NK-92 treated with Interleukin-12 subunit alpha and Interleukin-12 subunit beta, amount 100 ng/mL, for 24 hours (cell line): ENCODE data around the gene CHCHD10.
"Not testable (repeated sequence)": the region's sequence is repeated elsewhere in the genome, so short reads cannot be mapped to it uniquely, and the experiment has no call there.

Experiments used
- DNase-seq: peaks from one replicate; lab custom pipeline; 2025; lab: John Stamatoyannopoulos, UW

CHCHD10 gene

GRCh38 chr22:23750367-23750713 is 17.4 kb downstream of the CHCHD10 start:
- no peak for DNase-seq

DNA sequence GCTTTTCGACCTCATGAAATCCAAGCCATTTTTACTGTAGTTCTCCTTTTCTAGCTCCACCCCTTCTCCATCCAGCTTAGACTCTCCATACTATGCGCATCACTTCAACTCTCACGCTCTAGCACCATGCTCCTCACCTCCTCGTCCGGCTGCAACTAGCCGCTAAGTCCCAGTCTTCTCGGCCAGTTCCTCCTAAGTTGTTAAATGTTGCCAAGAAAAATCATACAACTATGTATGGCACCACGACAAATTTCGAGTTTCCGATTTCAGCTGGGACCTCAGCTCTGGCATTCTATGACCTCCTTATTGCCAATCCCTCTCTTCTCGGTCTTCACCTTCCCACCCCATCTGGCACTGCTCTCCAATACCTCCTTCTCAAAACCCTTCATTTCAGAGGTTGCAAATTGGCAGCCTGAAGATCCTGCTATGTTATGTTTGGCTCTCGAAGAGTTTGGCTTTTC is 17.9 kb downstream of the CHCHD10 start:
- DNase-seq, result no peak

DNA sequence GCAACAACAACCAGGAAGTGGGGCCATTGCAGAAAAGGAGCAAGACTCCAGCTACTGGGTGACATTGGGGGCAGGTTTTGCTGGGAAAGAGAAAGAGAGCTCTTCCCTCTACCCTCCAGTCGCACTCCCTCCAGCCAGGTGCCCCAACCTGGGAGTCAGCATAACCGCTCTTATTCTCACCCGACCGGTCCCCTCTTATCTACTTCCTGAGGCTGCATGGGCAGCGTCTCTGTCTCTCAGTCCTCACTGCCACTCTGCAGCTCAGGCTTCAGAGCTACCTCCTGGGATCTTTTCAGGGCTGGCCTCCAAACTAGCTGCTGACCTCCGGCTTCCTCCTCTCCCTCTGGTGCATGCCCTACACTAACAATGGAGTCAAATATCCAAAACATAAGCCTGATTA is 22.0 kb downstream of the CHCHD10 start:
- DNase-seq, result no peak

DNA sequence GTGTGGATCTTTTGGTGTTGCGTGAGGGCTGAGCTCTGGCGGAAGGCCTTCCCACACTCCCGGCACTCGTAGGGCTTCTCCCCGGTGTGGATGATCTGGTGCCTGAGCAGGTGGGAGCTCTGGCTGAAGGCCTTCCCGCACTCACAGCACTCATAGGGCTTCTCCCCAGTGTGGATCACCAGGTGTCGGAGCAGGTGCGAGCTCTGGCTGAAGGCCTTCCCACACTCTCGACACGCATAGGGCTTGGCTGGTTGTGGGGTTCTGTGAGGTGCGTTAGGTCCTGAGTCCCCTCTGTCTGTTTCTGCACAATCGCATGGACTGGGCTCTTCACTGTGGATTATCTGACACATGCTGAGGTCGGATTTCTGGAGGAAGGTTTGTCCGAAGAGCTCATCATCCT is 23.3 kb downstream of the CHCHD10 start:
- DNase-seq, result no peak

GRCh38 chr22:23744001-23744400 is 23.8 kb downstream of the CHCHD10 start:
- DNase-seq, result no peak

DNA sequence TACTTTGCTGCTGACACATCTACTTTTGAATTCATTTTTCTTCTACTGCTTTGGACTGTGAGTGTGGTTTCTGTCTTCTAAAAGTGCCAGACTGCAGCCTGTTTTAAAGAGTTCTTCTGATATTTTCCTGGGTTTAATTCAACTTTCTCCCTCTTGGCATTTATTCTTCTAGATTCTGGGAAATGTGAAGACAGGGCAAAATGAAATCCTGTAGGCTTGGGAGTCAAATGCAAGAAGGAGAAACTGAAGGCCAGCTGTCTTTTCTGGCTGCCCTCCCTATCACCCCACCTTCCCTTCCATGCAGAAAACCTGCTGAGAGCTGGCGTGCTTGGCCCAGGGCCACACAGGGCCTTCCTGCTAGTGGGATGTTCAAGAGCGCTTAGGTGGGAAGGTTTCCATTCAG is 24.5 kb downstream of the CHCHD10 start:
- DNase-seq, result no peak

DNA sequence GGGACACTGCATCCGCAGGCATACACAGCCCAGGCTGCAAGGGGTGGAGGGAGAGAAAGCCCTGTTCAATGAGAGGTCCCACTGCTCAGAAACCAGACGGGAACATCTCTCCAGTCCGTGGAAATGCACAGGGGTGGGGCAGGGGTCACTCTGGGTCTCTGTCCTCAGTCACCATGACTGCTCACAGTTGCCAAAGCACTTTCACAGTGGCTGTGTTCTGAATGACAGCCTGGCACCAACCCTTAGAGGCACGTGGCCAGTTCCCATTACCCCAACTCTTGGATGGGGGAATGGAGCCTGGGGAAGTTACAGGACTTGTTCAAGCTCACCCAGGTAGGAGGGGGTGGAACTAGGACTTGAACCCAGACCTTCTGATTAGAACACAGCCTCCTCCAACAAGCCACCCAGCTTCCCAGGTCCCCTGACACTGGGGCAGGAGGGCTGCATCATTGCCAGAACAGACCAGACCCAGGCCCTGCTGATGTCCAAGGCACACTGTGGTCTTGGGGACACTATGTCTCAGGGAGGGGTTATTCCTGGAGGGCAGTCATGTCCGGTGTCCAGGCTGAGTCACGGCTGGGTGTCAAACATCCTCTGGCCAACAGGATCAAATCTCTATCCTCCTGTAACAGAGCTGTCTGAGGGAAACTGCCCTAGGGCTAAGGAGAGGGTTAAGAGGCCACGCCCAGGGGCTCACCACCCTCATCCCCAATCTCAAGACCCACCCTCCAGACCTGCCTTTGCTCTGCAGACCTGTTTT is 25.1 kb downstream of the CHCHD10 start:
- DNase-seq, result no peak

DNA sequence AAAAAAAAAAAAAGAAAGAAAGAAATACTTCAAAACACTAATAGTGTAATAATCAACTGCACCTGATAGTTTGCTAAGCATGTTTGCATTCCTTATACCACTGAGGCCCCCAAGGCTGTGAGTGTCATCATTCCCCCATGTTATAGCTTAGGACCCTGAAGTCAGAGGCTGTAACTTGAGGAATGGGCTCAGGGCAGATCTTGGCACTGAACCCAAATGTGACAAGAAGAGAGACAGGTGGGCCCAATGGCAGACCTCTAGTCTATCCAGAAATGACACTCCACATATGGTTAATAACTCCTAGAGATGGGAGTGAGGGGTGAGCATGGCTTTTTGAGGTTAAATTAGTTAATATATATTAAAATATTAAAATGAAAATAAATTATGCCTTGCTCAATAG is 30.1 kb downstream of the CHCHD10 start:
- DNase-seq, result no peak

DNA sequence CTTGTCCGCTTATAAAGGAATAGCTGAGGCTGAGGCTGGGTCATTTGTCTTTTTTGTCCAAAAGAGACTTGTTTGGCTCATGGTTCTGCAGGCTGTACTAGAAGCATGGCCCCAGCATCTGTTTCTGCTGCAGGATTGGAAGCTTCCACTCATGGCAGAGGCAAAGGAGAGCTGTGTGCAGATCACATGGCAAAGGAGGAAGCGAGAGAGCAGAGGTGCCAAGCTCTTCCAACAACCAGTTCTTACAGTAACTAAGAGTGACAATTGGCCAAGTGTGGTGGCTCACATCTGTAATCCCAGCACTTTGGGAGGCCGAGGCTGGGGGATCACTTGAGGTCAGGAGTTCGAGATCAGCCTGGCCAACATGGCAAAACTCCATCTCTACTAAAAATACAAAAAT is 39.7 kb downstream of the CHCHD10 start:
- not testable (repeated sequence) for DNase-seq

GRCh38 chr22:23722724-23723123 is 45.0 kb downstream of the CHCHD10 start:
- DNase-seq, result no peak

GRCh38 chr22:23722160-23722559 is 45.6 kb downstream of the CHCHD10 start:
- no peak for DNase-seq

DNA sequence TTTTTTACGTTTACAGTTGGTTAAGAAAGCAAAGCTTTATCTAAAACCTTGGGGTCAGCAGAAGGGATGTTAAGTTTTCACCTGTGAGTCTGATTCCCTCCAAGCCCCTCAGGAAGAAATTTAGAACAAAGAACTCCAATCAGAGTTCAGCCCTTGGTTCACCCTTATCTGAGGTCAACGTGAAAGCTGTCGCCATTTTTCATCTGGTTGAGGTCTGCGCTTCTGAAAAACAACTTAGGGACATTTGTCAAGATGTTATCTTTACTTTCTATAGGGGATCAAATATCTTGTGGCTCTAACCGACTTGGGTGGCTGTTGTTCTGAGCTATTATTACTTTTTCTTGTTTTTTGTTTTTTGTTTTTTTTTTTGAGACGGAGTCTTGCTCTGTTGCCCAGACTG is 46.9 kb downstream of the CHCHD10 start:
- no peak for DNase-seq

DNA sequence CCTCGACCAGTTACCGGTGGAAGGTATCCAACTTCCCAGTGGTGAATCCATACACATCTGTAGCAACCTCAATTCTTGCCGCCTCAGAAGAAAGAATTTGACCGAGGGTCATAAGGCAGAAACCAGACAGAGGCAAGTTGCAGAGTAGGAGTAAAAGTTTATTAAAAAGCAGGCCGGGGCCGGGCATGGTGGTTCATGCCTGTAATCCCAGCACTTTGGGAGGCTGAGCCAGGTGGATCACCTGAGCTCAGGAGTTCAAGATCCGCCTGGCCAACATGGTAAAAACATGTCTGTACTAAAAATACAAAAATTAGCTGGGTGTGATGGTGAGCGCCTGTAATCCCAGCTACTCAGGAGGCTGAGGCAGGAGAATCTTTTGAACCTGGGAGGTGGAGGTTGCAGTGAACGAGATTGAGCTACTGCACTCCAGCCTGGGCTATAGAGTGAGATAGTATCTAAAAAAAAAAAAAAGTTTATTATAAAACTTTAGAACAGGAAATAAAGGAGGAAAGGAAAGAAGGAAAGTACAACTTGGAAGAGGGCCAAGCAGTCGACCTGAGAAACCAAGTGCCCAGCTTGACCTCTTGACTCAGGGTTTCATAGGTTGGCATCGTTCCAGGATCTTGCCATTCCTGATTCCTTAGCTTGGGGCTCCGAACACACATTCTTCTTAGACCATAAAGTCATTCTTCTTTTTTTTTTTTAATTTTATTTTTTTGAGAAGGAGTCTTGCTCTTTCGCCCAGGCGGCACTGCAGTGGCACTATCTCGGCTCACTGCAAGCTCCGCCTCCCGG is 49.2 kb downstream of the CHCHD10 start:
- DNase-seq, result no peak

GRCh38 chr22:23716811-23717801 is 50.7 kb downstream of the CHCHD10 start:
- DNase-seq, result peak; percentile 61
